RKO (cell line): ENCODE measurements around the gene LMO2.

Experiments used
- DNase-seq: peaks from one replicate; pipeline ENCODE4 v3.0.0-alpha.2; 2016; ENCODE audit warnings: low spot score

LMO2 gene

GRCh38 chr11:33913991-33914390 is 22.1 kb upstream of the LMO2 start:
- no peak for DNase-seq

DNA sequence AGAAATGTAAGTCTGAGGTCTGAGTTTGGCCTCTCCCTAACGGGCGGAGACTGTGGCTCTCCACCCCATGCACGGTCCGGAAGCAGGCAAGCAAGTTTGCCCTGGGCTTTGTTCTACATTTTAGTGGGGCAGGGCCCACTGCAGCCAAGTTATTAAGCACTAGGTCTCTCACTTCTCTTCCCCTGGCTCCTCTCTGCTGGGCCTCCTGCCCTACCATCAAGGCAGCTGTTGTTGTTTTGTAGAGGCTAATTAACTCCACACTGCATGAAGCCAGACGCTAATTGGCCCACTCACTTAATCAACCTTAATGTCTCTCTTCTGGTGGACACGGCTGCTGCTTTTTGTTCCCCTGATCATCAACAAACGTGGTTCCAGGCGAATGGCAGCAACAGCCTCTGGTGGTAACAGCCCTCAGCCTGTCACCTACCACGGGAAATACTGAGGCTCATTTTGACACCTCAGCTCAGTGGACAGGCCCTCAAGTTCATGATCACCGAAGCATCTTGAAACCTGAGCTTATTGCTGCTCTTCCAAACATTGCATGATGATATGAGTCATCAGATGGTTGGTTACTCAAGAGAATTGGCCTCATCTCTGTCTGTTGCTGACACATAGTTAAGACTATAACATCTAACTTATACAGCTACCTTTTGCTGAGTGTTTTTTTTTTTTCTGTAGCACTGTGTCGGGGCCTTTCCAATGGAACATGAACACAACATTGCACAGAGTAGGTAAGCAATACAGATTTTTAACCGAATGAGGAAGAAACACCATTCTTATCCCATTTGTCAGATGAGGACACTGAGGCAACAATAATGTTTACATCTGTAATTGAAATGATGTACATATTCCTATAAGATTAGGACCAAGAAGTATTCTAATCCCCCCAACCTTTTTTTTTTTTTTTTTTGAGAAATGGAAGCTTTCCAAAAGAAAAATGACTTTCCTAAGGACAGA is 20.8 kb upstream of the LMO2 start:
- DNase-seq, result peak; percentile 69

DNA sequence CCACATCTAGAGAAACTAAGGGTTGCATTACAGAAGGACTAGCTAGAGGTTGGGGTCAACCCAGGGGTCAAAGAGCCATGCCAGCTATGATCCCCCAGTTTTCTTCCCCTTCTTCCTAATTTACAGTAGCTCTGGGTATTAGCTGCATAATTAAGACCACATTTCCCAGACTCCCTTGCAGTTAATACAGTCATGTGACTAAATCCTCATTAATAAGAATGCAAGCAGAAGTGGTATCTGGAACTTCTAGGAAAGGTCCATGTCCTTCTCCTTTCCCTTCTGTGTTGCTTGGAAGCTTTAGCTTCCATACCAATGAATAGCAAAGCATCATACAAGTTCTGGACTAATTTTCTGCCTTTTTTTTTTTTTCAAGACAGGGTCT is 19.1 kb upstream of the LMO2 start:
- no peak for DNase-seq

DNA sequence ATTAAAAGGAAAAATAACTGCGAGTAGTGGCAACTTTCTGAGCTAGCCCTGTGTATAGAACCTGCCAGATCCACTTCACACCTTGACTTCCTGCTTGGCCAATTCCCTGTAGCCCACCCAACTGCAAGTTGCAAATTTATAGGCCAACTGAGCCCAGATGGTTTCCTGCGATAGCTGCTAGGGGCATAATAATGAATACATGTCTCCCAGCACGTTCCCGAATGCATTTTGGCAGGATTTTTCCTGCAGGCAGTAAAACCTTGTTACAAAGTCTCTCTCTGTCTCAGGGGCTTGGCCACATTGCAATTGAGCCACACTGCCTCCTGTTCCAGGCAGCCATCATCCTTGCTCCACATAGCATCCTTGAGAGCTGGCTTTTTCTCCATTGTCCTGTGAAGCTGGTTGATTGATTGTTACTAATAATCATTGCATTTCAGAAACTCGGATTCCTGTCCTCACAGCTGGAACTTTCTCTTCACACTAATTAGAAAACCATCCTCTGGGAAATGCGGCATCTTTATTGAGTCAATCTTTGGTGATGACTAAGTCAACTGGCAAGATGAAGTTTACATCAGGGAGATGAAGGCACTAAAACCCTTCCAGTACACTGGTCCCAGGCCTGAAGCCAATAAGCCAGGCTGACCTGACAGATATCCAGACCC is 18.6 kb upstream of the LMO2 start:
- DNase-seq, result no peak

DNA sequence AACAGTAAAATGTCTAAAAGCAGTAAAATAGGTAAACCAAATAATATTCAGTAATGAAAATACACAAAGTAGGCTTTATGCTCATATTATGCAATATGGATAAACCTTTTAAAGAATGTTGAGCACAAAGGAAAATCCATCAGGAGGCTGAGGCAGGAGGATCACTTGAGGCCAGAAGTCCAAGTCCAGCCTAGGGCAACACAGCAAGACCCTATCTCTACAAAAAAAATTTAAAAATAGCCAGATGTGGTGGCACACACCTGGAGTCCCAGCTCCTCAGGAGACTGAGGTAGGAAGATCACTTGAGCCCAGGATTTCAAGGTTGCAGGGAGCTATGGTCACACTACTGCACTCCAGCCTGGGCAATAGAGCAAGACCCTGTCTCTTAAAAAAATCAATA is 17.7 kb upstream of the LMO2 start:
- DNase-seq, result no peak

- DNase-seq, result no peak
These were observed 17.3 kb upstream of the LMO2 start for GRCh38 chr11:33909150-33909549.

DNA sequence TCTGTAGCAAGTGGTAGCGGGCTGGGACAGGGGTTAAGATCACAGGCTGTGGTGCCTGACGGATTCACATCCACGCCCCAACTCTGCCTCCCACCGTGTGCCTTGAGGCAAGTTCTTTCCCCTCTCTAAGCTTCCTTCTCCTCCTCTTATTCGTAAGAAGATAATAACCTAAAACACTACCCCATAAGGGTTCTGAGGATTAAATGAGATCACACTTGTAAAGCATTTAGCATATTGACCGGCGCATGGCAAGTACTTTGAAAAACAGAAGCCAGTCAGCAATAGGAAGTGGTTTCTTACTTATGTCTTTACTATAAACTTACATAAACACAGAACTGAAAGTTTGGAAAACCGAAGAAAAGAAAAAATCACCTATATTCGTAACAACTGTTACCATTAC is 15.5 kb upstream of the LMO2 start:
- DNase-seq, result no peak

GRCh38 chr11:33906484-33907186 is 14.8 kb upstream of the LMO2 start:
- no peak for DNase-seq

DNA sequence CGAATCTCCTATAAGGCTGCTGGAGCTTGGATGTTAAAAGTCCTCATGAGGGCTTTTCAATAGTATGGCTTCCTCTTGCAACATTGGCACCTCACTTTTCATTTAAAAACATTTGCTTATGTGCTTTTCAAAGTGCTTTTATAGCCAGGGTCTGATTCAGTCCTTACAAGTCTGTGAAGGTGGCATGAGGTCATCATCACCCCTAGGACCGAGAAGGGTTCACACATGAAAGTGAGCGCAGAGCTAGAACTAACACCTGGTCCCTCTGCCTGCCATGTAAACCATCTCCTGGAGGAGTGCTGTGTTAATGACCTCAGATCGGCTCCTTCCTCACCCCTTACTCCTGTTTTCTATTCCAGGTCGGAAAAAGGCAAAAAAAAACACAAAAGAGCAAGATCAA is 12.2 kb upstream of the LMO2 start:
- DNase-seq, result no peak

GRCh38 chr11:33900159-33900840 is 8.4 kb upstream of the LMO2 start:
- DNase-seq, result no peak

- peak; percentile 65 for DNase-seq
These were observed 7.6 kb upstream of the LMO2 start for GRCh38 chr11:33899400-33900037.

- no peak for DNase-seq
These were observed 7.1 kb upstream of the LMO2 start for GRCh38 chr11:33898957-33899356.

GRCh38 chr11:33897761-33898375 is 6.0 kb upstream of the LMO2 start:
- no peak for DNase-seq

DNA sequence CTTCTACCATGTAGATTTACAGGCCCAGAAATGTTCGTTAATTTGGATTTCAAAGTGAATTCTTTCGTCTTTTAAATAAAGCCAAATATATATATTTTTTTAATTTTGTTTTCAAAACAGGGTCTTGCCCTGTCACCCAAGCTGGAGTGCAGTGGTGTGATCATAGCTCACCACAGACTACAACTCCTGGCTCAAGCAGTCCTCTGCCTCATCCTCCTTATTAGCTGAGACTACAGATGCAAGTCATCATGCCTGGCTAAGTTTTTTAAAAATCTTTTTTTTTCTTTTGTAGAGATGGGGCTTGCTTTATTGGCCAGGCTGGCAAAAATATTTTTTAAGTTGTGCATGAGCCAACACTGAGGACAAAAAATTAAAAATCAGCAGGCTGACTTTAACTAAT is 5.0 kb upstream of the LMO2 start:
- no peak for DNase-seq

DNA sequence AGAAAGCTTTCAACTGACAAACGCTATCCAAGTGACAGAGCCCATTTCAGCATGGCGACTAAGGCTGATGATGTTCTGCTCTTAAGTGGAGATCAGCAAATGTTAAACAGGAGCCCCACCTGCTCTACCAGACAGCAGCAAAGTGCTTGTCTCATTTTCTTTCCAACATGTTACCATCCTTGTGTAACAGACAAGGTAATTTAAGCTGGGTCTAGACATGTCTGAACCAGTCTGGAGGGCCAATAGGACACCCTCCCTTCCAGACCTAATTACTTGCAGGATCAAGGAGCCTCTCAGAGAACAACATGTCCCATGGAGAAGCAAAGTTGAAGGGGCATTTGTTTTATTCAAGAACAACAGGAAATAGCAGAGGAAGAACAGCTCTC is 3.9 kb upstream of the LMO2 start:
- no peak for DNase-seq

GRCh38 chr11:33894398-33894746 is 2.5 kb upstream of the LMO2 start:
- DNase-seq, result no peak

- DNase-seq, result no peak
These were observed 2.0 kb upstream of the LMO2 start for GRCh38 chr11:33893711-33894397.

DNA sequence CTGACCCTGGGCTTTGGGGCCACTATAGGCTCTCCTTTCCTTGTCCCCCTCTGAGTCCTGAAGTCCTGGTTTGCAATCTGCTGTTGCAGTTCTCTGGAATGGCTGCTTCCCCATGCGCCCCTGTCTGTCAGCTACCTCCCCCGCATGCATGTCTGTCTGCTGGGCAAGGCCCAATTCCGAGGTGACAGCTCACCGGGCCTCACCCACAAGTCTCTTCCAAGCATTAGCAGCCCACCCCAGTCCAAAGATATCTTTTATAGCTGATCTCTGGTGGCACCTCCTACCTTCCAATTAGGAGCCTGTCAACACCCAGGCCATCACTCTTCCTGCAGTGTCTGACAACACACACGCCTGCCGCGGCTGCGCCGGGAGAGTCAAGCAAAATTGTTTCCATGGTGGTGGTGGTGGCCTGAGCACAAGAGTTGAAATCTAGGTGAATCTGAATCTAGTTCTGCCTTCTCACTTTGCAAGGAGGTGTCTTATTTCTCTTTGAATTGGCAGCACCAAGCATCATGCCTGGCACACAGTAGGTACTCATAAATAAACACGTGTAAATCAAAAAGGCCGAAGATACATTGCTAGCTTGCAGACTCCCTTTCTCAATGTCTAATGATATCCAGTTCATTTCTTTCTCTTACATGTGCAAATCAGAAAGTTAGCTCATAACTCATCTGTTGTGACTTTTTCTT is 1.2 kb upstream of the LMO2 start:
- DNase-seq, result no peak

DNA sequence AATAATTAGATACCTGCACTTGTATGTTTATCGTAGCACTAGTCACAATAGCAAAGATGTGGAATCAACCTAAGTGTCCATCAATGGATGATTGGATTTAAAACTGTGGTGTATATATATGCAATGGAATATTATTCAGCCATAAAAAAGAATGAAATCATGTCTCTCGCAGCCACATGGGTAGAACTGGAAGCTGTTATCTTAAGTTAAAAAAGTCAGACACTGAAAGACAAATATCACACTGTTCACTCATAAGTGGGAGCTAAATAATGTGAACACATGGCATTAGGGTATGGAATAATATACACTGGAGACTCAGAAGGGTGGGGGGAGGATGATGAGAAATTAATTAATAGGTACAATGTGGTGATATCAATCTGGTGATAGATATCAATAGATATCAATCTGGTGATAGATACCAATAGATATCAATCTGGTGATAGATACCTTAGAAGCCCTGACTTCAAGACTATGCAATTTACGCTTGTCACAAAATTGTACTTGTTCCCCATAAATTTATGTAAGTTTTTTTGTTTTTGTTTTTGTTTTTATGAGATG is 2.0 kb downstream of the LMO2 start:
- DNase-seq, result no peak

- no peak for DNase-seq
These were observed 2.6 kb downstream of the LMO2 start for GRCh38 chr11:33889296-33889695.
